H1 (cell line): ENCODE measurements around the gene RASEF. TPM values are rescaled to one million over a fixed set of nuclear protein-coding genes. Genes with fewer than 3 reads are reported as not detected.

Experiments
- CBX5 ChIP-seq: fragments of 300-800, 300-1000 bp; sonication (generic); IDR thresholded peaks from 2 replicates; pipeline ENCODE4 v1.7.1; 2016; ENCODE audit warnings: antibody characterized with exemption, low read length, low read depth
- CHD2 ChIP-seq: IDR thresholded peaks from 2 replicates; pipeline ENCODE4 v1.6.1; 2012; ENCODE audit warnings: low read length, improper control_type of control experiment
- CTBP2 ChIP-seq: IDR thresholded peaks from 2 replicates; pipeline ENCODE4 v1.7.0; 2011; ENCODE audit warnings: borderline replicate concordance, mild to moderate bottlenecking, moderate library complexity, mixed read lengths, low read length; ENCODE audit not compliant: insufficient read depth, insufficient read length
- GTF2F1 ChIP-seq: IDR thresholded peaks from 2 replicates; pipeline ENCODE4 v1.6.1; 2012; ENCODE audit warnings: low read depth, low read length, improper control_type of control experiment, borderline replicate concordance
- JUND ChIP-seq: IDR thresholded peaks from 2 replicates; pipeline ENCODE4 v1.6.1; 2011; ENCODE audit warnings: mild to moderate bottlenecking, improper control_type of control experiment, low read length
- KDM5A ChIP-seq: fragments of 200-600 bp; IDR thresholded peaks from 2 replicates; pipeline ENCODE4 v1.7.1; 2012; ENCODE audit warnings: mild to moderate bottlenecking, low read length, inconsistent platforms, mixed read lengths
- POLR2A ChIP-seq, 2 experiments: IDR thresholded peaks; 1 replicate in 1 of 2; 2 replicates in 1 of 2; pipeline ENCODE4 v1.6.1; 2011; ENCODE audit warnings: low read depth in 2 of 2, low read length in 2 of 2, mild to moderate bottlenecking in 2 of 2; ENCODE audit errors: control extremely low read depth in 1 of 2
- RXRA ChIP-seq: IDR thresholded peaks from 2 replicates; pipeline ENCODE4 v1.6.1; 2011; ENCODE audit warnings: low read depth, mild to moderate bottlenecking, low read length, moderate library complexity; ENCODE audit not compliant: insufficient read depth
- SUZ12 ChIP-seq: fragments of 200-600 bp; sonication (generic); IDR thresholded peaks from 2 replicates; pipeline ENCODE4 v1.6.1; 2012; ENCODE audit warnings: mild to moderate bottlenecking, inconsistent platforms, low read length, moderate library complexity, mixed read lengths
- polyA plus RNA-seq, 7 experiments: library from polyadenylated mRNA; depleted of rRNA in 3 of 7; stranded (reverse) in 5 of 7; unstranded in 2 of 7; fragments of >200 nt in 5 of 7; fragments of 200-250 nt in 2 of 7; gene quantifications; 1 replicate in 5 of 7; 2 replicates in 1 of 7; 4 replicates in 1 of 7; pipeline versions ENCODE4 v1.2.1 to v1.2.3, GENCODE V29; 2011 to 2013; ENCODE audit warnings: missing spikeins in 2 of 7, mixed read lengths in 2 of 7
- total RNA-seq: library from RNA; stranded (reverse); fragmentation: NEBNext Ultra II Directional; extraction: Animal tissue kit (Norgen Biotek cat#: 25700); gene quantifications from 2 replicates; pipeline ENCODE4 v1.2.1, GENCODE V29; 2021
- TF ChIP-seq, protein P1 (sequence below): fragments of 300-600 bp; sonication (generic); IDR thresholded peaks from 2 replicates; pipeline ENCODE4 v1.7.1; 2012; ENCODE audit warnings: low read length, moderate library complexity, mild to moderate bottlenecking, inconsistent platforms; ENCODE audit not compliant: insufficient replicate concordance

Gene RASEF
- total and polyA plus RNA-seq, 2 of the 8 experiments (the other 6 are each of a cell fraction or from before 2014, with no cell fraction given), result 1.1 to 4.6 TPM

GRCh38 chr9:82969291-82969690 is 93.7 kb downstream of the RASEF start (continued):
- TF ChIP-seq, protein P1, sequence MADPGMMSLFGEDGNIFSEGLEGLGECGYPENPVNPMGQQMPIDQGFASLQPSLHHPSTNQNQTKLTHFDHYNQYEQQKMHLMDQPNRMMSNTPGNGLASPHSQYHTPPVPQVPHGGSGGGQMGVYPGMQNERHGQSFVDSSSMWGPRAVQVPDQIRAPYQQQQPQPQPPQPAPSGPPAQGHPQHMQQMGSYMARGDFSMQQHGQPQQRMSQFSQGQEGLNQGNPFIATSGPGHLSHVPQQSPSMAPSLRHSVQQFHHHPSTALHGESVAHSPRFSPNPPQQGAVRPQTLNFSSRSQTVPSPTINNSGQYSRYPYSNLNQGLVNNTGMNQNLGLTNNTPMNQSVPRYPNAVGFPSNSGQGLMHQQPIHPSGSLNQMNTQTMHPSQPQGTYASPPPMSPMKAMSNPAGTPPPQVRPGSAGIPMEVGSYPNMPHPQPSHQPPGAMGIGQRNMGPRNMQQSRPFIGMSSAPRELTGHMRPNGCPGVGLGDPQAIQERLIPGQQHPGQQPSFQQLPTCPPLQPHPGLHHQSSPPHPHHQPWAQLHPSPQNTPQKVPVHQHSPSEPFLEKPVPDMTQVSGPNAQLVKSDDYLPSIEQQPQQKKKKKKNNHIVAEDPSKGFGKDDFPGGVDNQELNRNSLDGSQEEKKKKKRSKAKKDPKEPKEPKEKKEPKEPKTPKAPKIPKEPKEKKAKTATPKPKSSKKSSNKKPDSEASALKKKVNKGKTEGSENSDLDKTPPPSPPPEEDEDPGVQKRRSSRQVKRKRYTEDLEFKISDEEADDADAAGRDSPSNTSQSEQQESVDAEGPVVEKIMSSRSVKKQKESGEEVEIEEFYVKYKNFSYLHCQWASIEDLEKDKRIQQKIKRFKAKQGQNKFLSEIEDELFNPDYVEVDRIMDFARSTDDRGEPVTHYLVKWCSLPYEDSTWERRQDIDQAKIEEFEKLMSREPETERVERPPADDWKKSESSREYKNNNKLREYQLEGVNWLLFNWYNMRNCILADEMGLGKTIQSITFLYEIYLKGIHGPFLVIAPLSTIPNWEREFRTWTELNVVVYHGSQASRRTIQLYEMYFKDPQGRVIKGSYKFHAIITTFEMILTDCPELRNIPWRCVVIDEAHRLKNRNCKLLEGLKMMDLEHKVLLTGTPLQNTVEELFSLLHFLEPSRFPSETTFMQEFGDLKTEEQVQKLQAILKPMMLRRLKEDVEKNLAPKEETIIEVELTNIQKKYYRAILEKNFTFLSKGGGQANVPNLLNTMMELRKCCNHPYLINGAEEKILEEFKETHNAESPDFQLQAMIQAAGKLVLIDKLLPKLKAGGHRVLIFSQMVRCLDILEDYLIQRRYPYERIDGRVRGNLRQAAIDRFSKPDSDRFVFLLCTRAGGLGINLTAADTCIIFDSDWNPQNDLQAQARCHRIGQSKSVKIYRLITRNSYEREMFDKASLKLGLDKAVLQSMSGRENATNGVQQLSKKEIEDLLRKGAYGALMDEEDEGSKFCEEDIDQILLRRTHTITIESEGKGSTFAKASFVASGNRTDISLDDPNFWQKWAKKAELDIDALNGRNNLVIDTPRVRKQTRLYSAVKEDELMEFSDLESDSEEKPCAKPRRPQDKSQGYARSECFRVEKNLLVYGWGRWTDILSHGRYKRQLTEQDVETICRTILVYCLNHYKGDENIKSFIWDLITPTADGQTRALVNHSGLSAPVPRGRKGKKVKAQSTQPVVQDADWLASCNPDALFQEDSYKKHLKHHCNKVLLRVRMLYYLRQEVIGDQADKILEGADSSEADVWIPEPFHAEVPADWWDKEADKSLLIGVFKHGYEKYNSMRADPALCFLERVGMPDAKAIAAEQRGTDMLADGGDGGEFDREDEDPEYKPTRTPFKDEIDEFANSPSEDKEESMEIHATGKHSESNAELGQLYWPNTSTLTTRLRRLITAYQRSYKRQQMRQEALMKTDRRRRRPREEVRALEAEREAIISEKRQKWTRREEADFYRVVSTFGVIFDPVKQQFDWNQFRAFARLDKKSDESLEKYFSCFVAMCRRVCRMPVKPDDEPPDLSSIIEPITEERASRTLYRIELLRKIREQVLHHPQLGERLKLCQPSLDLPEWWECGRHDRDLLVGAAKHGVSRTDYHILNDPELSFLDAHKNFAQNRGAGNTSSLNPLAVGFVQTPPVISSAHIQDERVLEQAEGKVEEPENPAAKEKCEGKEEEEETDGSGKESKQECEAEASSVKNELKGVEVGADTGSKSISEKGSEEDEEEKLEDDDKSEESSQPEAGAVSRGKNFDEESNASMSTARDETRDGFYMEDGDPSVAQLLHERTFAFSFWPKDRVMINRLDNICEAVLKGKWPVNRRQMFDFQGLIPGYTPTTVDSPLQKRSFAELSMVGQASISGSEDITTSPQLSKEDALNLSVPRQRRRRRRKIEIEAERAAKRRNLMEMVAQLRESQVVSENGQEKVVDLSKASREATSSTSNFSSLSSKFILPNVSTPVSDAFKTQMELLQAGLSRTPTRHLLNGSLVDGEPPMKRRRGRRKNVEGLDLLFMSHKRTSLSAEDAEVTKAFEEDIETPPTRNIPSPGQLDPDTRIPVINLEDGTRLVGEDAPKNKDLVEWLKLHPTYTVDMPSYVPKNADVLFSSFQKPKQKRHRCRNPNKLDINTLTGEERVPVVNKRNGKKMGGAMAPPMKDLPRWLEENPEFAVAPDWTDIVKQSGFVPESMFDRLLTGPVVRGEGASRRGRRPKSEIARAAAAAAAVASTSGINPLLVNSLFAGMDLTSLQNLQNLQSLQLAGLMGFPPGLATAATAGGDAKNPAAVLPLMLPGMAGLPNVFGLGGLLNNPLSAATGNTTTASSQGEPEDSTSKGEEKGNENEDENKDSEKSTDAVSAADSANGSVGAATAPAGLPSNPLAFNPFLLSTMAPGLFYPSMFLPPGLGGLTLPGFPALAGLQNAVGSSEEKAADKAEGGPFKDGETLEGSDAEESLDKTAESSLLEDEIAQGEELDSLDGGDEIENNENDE, result no peak
- no peak for TF ChIP-seq CBX5
- TF ChIP-seq KDM5A, result no peak
- no peak for TF ChIP-seq CHD2
- no peak for TF ChIP-seq GTF2F1
- no peak for TF ChIP-seq POLR2A (IDR thresholded peaks at IDR 0.05; ENCODE audit: control extremely low read depth in 1 of 2, low read depth in 2 of 2, low read length in 2 of 2)
- TF ChIP-seq JUND, result no peak
- TF ChIP-seq RXRA, result no peak
- TF ChIP-seq CTBP2, result no peak
- no peak for TF ChIP-seq SUZ12
